Keratinocyte (primary cell): ENCODE measurements around the gene NCAM2. TPM values are rescaled to one million over a fixed set of nuclear protein-coding genes. Genes with fewer than 3 reads are reported as not detected.

ENCODE experiments used
- DNase-seq: peaks from one replicate; pipeline ENCODE4 v3.0.0-alpha.2; 2011; ENCODE audit warnings: low read depth, missing footprints, low spot score
- FAIRE-seq: peaks from 2 replicates; lab custom pipeline; 2011; peaks lifted over from hg19 to GRCh38; lab: Jason Lieb, UNC
- H2AFZ ChIP-seq: 2 replicates; pipeline ENCODE4 v1.6.0; 2012; ENCODE audit warnings: low read length, control low read depth, inconsistent platforms; ENCODE audit not compliant: control insufficient read depth
- H3K27ac ChIP-seq: 2 replicates; pipeline ENCODE4 v1.5.1; 2011; ENCODE audit warnings: low read length; ENCODE audit not compliant: control insufficient read depth, insufficient read depth
- H3K27me3 ChIP-seq: 3 replicates; pipeline ENCODE4 v1.6.0; 2011; ENCODE audit warnings: low read length; ENCODE audit not compliant: control insufficient read depth, insufficient read depth; ENCODE audit errors: extremely low read depth
- H3K36me3 ChIP-seq, 2 experiments: 2 replicates in 1 of 2; 3 replicates in 1 of 2; pipeline ENCODE4 v1.5.1; 2011; ENCODE audit warnings: low read length in 2 of 2, mild to moderate bottlenecking in 1 of 2; ENCODE audit not compliant: control insufficient read depth in 2 of 2, insufficient read depth in 2 of 2; ENCODE audit errors: extremely low read depth in 1 of 2
- H3K4me1 ChIP-seq: 3 replicates; pipeline ENCODE4 v1.5.1; 2011; ENCODE audit warnings: low read length; ENCODE audit not compliant: control insufficient read depth, insufficient read depth; ENCODE audit errors: extremely low read depth
- H3K4me2 ChIP-seq: 3 replicates; pipeline ENCODE4 v1.6.0; 2011; ENCODE audit warnings: low read depth, low read length; ENCODE audit not compliant: control insufficient read depth, insufficient read depth; ENCODE audit errors: extremely low read depth
- H3K4me3 ChIP-seq, 3 experiments: fragments of 200-600 bp in 1 of 3; sonication (generic) in 1 of 3; 2 replicates in 2 of 3; 3 replicates in 1 of 3; pipeline ENCODE4 v1.5.1; 2011 to 2016; ENCODE audit warnings: low read length in 3 of 3, mild to moderate bottlenecking in 3 of 3, control low read depth in 2 of 3, inconsistent platforms in 1 of 3, low read depth in 1 of 3, mixed read lengths in 1 of 3, mixed run types in 1 of 3, moderate library complexity in 1 of 3; ENCODE audit not compliant: control insufficient read depth in 2 of 3, insufficient read depth in 2 of 3; ENCODE audit errors: extremely low read depth in 1 of 3
- H3K79me2 ChIP-seq: 2 replicates; pipeline ENCODE4 v1.6.0; 2012; ENCODE audit warnings: low read length; ENCODE audit not compliant: control insufficient read depth, insufficient read depth
- H3K9ac ChIP-seq: 3 replicates; pipeline ENCODE4 v1.6.0; 2011; ENCODE audit warnings: low read length; ENCODE audit not compliant: control insufficient read depth, insufficient read depth; ENCODE audit errors: extremely low read depth
- H3K9me1 ChIP-seq: 3 replicates; pipeline ENCODE4 v1.6.0; 2011; ENCODE audit warnings: low read length; ENCODE audit not compliant: control insufficient read depth, insufficient read depth; ENCODE audit errors: extremely low read depth
- H3K9me3 ChIP-seq: 2 replicates; pipeline ENCODE4 v1.5.1; 2012; ENCODE audit warnings: low read depth, low read length; ENCODE audit not compliant: control insufficient read depth
- H4K20me1 ChIP-seq: 3 replicates; pipeline ENCODE4 v1.6.0; 2011; ENCODE audit warnings: low read length; ENCODE audit not compliant: control insufficient read depth, insufficient read depth; ENCODE audit errors: extremely low read depth
- EZH2 ChIP-seq: IDR thresholded peaks from one replicate; pipeline ENCODE4 v1.6.1; 2012; ENCODE audit warnings: inconsistent platforms, mild to moderate bottlenecking, low read length, moderate library complexity
- dilution Hi-C: fragments of 300-500 bp; cut with MboI; formaldehyde crosslinking; loops from one replicate; pipeline ENCODE4 v1.7.0; 2020; ENCODE audit warnings: low sequenced_read_pairs; ENCODE audit not compliant: extremely low pct_ligation_motif_present
- polyA plus RNA-seq, 5 experiments: library from polyadenylated mRNA; depleted of rRNA in 3 of 5; stranded (reverse) in 3 of 5; stranded (forward) in 1 of 5; unstranded in 1 of 5; fragments of >200 nt; gene quantifications; 1 replicate in 1 of 5; 2 replicates in 3 of 5; 3 replicates in 1 of 5; pipeline versions ENCODE4 v1.2.1 to v1.2.3, GENCODE V29; 2011 to 2012; ENCODE audit warnings: missing spikeins in 2 of 5, low read depth in 1 of 5, low replicate concordance in 1 of 5
- TF ChIP-seq, protein P1 (sequence below), 3 experiments: IDR thresholded peaks in 1 of 3; conservative IDR thresholded peaks in 1 of 3; optimal IDR thresholded peaks in 1 of 3; 2 replicates in 2 of 3; 3 replicates in 1 of 3; pipeline versions ENCODE3 to v1.5.1; 2011; ENCODE audit warnings: low read length in 3 of 3, mild to moderate bottlenecking in 3 of 3, moderate library complexity in 2 of 3, control low read depth in 1 of 3, inconsistent platforms in 1 of 3; ENCODE audit not compliant: insufficient read depth in 2 of 3; ENCODE audit errors: extremely low read depth in 1 of 3

The NCAM2 gene
- polyA plus RNA-seq, 1 donor (not counting 4 experiments of a cell fraction or from before 2014, with no cell fraction given): 0.16 TPM

DNA sequence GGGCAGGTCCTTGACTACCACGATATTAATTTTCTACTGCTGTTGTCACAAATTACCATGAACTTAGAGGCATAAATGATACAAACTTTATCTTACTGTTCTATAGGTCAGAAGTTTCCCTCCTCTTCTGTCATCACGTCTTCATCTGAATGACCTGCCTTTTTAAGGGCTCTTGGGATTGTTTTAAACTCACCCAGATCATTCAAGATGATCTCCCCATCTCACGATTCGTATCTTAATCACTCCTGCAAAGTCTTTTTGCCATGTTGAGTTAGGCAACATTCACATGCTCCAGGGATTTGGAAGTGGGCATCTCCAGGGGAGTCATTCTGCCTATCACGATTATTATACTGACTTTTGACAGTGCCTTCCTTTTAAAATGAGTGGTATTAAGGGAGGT, 32.1 kb downstream of the NCAM2 start:
- Histone ChIP-seq H3K9me3 (no peaks in the 10 kb centered on the region), H3K4me1 (no peaks in the 10 kb centered on the region), H3K27me3 (no peaks in the 10 kb centered on the region), H3K9ac (no peak overlapping the region), H3K9me1 (no peaks in the 10 kb centered on the region), H3K27ac (no peak overlapping the region), H3K36me3 (no peaks in the 10 kb centered on the region), H3K4me3 (no peak overlapping the region), H3K79me2 (no peaks in the 10 kb centered on the region), H3K4me2 (no peak overlapping the region), H4K20me1 (no peaks in the 10 kb centered on the region), H2AFZ (no peak overlapping the region)
- dilution Hi-C loops: no loop called here
- no peak for TF ChIP-seq EZH2
- TF ChIP-seq, protein P1, sequence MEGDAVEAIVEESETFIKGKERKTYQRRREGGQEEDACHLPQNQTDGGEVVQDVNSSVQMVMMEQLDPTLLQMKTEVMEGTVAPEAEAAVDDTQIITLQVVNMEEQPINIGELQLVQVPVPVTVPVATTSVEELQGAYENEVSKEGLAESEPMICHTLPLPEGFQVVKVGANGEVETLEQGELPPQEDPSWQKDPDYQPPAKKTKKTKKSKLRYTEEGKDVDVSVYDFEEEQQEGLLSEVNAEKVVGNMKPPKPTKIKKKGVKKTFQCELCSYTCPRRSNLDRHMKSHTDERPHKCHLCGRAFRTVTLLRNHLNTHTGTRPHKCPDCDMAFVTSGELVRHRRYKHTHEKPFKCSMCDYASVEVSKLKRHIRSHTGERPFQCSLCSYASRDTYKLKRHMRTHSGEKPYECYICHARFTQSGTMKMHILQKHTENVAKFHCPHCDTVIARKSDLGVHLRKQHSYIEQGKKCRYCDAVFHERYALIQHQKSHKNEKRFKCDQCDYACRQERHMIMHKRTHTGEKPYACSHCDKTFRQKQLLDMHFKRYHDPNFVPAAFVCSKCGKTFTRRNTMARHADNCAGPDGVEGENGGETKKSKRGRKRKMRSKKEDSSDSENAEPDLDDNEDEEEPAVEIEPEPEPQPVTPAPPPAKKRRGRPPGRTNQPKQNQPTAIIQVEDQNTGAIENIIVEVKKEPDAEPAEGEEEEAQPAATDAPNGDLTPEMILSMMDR (optimal IDR thresholded peaks at IDR 0.05 in 1 of 3, IDR thresholded peaks at IDR 0.05 in 1 of 3, conservative IDR thresholded peaks at IDR 0.05 in 1 of 3; ENCODE audit: extremely low read depth in 1 of 3, insufficient read depth in 2 of 3, low read length in 3 of 3): no peak
- DNase-seq (no peak), FAIRE-seq (no peak)

DNA sequence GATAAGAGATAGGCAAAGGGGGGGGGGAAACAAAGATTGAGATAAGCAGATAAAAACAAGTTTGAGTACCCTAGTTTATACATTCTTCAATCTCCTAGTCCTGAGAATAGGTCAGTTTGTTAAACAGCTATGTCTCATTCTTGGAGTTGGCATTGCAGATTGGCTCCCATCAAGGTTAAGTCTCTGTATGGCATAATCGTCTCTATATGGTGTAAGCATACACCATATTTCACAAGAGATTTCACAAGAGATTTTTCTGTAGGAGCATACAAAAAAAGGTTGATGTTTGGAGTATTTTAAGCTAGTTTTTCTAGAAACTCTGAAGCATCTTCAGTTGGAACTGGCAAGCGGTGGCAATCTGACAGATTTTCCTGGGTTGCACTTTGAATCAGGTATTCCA, 35.8 kb downstream of the NCAM2 start:
- dilution Hi-C loops: no loop called here
- H3K27me3 ChIP-seq: no peaks in the 10 kb centered on the region
- no peaks in the 10 kb centered on the region for H3K9me1 ChIP-seq
- no peaks in the 10 kb centered on the region for H4K20me1 ChIP-seq
- no peaks in the 10 kb centered on the region for H3K36me3 ChIP-seq
- no peak overlapping the region for H2AFZ ChIP-seq
- H3K4me1 ChIP-seq: no peaks in the 10 kb centered on the region
- H3K9me3 ChIP-seq: no peaks in the 10 kb centered on the region
- H3K27ac ChIP-seq: no peak overlapping the region
- FAIRE-seq (no peak), DNase-seq (no peak)
- H3K9ac ChIP-seq: no peak overlapping the region
- no peak overlapping the region for H3K4me3 ChIP-seq
- TF ChIP-seq, protein P1 (optimal IDR thresholded peaks at IDR 0.05 in 1 of 3, IDR thresholded peaks at IDR 0.05 in 1 of 3, conservative IDR thresholded peaks at IDR 0.05 in 1 of 3; ENCODE audit: extremely low read depth in 1 of 3, insufficient read depth in 2 of 3, low read length in 3 of 3): no peak
- no peak for TF ChIP-seq EZH2
- H3K79me2 ChIP-seq: no peaks in the 10 kb centered on the region
- no peak overlapping the region for H3K4me2 ChIP-seq
